ENCODE results near the gene AQP9.

The AQP9 gene

DNA sequence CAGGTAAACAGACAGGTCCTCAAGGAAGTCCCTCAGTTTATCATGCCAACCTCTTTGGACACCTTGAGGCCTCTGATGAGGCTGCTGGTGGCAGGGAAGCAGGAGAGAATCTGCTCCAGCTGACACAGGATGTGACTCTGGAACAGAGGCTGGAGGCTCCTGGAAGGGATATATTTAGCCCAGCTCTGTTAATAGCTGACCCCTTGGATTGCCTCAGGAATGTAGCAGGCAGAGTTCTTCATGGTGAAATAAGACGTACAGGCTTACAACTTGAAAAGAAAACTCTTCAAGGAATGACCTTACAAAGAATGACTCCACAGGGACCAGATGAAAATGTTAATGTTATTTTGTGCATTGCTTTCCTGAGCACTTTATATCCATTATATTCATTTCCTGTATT, 90.5 kb downstream of the AQP9 start:
- no peak for DNase-seq

DNA sequence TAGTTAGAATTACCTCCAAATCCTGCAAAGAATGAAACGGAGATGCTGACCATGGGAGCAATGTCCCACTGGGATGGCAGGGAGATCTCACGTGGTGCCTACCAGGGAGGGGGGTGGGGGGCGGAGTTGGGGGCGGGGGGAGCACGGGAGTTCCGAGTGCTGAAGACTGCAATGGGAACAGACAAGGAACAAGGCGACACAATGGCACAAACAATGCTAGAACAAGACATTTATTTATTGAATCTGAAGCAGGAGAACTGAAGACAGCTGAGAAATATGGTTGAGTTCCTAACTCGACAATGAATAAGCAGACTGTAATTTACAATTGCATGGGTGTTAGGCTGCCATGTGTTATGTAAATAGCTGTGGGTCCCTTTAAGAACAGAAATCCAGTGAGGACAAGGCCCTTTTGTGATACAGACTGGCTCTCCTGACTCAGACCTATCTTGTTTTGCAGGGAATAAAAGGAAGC, 91.2 kb downstream of the AQP9 start:
- no peak for DNase-seq

DNA sequence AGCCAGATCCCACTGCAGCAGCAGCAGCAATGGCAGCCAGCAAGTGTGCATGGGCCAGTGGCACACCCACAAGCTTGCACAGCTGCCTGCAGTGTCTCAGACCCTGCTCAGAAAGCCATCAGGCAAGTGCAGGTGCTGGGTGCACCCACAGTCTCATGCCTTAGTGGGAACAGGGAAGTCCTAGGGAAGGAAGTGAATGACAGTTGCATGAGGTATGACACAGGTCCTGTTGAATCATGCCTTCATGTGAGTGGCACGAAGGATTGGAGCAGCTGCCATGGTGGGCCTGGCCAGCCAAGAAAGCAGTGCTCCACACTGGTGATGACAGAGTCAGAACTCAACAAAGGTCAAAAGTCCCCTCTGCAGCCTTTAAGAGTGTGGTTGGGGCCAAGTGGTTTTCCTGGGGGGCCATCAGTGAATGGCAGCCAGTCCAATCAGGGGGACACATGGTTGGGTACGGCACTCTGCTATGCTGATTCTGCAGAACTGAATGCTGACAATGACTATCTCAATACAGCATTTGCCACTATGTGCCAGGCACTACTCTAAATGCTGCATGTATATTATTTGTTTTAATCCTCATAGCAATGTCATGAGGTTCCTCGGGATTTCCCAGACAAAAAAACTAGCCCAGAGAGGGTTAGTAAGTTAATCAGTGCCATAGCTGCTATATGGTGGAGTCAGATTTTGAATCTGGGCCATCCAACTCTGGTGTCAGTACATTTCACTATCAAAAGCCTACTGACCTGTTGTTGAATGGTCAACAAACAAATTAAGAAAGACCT, 94.3 kb downstream of the AQP9 start:
- DNase-seq = no peak

DNA sequence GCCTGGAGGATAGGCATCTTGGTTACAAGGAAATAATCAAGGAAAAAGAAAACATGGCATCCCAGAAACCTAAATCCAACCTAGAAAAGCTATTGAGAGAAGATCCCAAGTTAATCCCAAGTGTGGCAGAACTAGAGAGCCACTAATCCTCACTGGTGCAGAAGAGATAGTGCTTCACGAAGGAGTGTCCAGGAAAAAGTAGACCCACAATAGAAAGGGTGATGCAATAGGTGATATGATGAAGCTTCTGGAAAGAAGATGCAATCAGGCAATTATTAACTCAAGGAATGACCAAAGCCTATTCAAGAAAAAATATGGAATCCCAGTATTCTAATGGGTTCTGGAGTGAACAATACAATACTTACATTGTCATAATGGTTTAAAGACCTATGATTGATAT, 95.2 kb downstream of the AQP9 start:
- no peak for DNase-seq
